Prostate gland (tissue), 2 donors: ENCODE measurements around the gene CARMIL1.

Source experiments
- CTCF ChIP-seq, 4 experiments: fragments of 200-600 bp in 2 of 4; fragments of 450-650 bp in 2 of 4; sonication (generic) in 2 of 4; IDR thresholded peaks; 1 replicate in 3 of 4; 2 replicates in 1 of 4; pipeline ENCODE4 v1.5.1; 2016 to 2019; ENCODE audit warnings: antibody characterized with exemption in 4 of 4, mild to moderate bottlenecking in 2 of 4, moderate library complexity in 2 of 4
- POLR2AphosphoS5 ChIP-seq: sonication (generic); formaldehyde crosslinking; IDR thresholded peaks from one replicate; pipeline ENCODE4 v1.6.1; 2017; ENCODE audit warnings: antibody characterized with exemption

- TF ChIP-seq CTCF (IDR thresholded peaks at IDR 0.05): no peak
- no peak for TF ChIP-seq POLR2AphosphoS5
These were observed 28.8 kb downstream of the CARMIL1 start for GRCh38 chr6:25307805-25308494.
